Ovary (tissue), 3 donors: Measurements from ENCODE around the gene PLXNB2.

Experiments
- CTCF ChIP-seq, 3 donors: fragments of 450-650 bp in 2 of 3; fragments of 200-600 bp in 1 of 3; IDR thresholded peaks; one replicate each; pipeline versions ENCODE4 v1.5.1 to v1.8.0; 2016 to 2022; ENCODE audit warnings: antibody characterized with exemption in 3 of 3, mild to moderate bottlenecking in 1 of 3
- EP300 ChIP-seq: sonication (generic); formaldehyde crosslinking; IDR thresholded peaks from one replicate; pipeline ENCODE4 v1.6.1; 2017; ENCODE audit warnings: antibody characterized with exemption
- POLR2A ChIP-seq: fragments of 450-650 bp; IDR thresholded peaks from one replicate; pipeline ENCODE4 v1.6.1; 2017; ENCODE audit warnings: antibody characterized with exemption, mild to moderate bottlenecking, moderate library complexity
- donor health status: DM: no; HTN: no; CAD: no.

- TF ChIP-seq POLR2A, result no peak
- no peak for TF ChIP-seq CTCF (IDR thresholded peaks at IDR 0.05)
- no peak for TF ChIP-seq EP300
These were observed 6.6 kb upstream of the PLXNB2 start for GRCh38 chr22:50314081-50314454.
